LoVo (cell line): Measurements from ENCODE around the gene C10orf95.
"Not testable (repeated sequence)": the region's sequence is repeated elsewhere in the genome, so short reads cannot be mapped to it uniquely, and the experiment has no call there.

Experiments
- DNase-seq: peaks from one replicate; pipeline ENCODE4 v3.0.0-alpha.2; 2016; ENCODE audit warnings: low spot score

Gene C10orf95, protein sequence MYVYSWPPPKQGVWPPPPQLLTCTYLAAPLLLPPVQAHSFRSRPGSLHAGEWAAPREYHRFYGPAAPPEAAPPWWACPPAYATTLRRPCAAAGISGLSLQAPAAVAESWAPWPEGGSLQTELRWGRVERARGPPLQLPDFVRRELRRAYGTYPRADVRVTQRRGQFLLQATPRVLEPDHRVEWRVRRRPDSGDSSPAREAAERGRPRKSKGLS

DNA sequence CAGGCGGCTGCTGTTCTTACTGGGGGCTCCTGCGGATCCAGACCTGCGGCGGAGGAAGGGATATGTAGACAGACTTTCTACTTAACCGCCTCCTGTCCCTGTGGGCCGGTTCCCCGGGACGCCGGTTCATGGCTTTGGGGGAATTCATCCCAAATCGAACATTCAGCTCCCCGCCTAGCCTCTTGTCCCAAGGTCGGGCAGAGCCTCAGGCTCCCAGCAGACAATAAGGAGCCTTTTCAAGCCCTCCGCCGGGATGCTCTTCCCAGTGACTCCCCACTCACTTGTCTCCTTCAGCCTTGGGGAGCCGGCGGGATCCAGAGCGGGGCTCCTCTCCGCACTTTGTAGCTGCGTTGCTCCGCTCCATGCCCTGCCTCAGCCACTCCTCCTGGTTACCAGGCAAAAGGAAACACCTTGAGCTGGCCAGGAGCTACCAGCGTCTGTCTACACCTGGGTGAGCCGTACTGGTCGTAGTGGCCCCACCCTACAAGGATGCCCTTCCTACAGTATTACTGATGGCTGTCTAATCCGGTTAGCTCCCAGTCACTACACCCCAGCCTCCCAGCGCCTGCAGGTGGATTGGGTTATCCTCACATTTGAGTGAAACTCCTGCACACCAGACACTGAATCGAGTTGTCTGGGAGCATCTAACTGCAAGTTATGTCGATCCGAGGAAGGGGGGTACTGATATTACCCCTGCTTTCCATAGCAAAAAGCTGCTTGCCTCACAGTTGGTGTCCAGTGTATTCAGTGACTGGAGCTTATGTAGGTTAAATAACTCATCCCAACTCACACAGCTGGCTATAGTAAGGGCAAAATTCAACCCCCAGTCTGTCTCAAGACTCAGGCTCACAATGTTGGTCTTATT, at the start of gene C10orf95:
C10orf95 (minus strand) TSS at position 439 of the 865 bp plus-strand sequence. CDS start 450 bp downstream, outside the sequence.
- peak; percentile 10 for DNase-seq

DNA sequence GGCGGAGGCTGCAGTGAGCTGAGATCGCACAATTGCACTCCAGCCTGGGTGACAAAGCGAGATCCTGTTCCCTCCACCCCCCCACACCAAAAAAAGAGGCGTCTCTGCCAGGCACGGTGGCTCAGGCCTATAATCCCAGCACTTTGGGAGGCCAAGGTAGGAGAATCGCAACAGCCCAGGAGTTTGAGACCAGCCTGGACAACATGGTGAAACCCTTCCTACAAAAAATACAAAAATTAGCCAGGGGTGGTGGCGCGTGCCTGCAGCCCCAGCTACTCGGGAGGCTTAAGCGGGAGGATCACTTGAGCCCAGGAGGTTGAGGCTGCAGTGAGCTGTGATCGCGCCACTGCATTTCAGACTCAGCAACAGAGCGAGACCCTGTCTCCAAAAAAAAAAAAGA, 49.3 kb upstream of the C10orf95 start:
- DNase-seq: not testable (repeated sequence)

DNA sequence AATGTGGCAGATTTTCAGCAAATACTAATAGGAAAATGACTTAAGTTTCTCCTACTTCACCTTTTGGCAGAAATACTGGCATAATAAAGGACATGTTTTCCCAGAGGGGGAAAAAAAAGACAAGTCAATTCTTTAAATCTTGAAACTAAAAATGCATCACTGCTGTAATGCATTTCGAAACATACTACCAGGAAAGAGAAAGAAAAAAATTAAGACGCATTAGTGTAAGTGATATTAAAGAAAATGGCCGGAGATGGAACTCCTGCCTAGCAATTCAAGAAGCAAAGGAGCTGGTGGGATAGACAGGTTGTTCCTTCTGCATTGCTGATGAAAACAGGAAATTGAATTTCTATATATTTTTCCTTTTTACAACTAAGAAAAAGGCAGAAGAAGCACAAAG, 48.0 kb upstream of the C10orf95 start:
- no peak for DNase-seq

DNA sequence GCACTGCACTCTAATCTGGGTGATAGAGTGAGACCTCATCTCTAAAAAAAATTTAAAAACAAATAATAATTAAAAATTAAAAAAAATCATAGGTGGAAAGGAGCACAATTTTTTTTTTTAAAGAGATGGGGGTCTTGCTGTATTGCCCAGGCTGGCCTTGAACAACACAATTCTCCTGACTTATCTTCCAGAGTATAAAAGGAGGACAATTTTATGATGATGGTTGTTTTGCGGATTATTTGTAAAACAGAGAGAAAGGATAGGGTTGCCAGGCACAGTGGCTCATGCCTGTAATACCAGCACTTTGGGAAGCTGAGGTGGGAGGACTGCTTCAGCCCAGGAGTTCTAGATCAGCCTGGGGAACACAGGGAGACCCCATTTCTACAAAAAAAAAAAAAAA, 46.2 kb upstream of the C10orf95 start:
- no peak for DNase-seq

DNA sequence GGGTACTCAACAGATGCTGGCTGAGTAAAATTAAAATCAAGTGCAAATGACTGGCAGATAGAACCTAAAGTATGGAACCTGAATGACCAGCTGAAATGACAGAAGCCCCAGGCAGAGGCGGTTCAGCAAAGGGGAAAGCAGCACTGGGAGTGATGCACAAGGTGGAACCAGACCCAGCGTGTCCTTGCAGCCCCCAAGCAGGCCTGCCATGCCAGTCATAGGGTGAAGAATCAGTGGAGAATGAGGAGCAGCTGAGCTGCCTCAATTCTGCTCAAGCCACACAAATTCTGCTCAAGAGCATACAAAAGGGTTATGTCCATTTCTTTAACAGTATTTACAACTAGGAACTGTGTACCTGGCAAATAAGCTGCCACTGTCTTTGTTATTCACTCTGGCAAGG, 42.4 kb upstream of the C10orf95 start:
- no peak for DNase-seq

DNA sequence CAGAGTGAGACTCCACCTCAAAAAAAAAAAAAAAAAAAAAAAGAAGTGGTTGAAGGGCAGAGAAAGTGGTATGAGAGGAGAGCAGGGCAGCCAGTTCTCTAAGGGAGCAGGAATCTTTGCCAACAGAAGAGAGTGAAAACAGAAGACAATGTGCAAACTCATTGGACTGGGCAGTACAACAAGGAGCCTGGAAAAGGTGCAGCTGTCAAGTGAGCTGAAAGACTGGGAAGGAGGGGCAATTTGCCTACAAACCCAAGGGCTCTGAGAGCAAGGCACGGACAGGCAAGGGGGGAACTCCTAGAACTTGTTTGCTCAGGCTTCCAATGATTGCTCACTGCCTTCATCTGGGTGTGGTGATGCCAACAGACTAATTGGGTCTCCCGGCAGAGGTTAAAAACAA, 41.6 kb upstream of the C10orf95 start:
- DNase-seq: no peak

DNA sequence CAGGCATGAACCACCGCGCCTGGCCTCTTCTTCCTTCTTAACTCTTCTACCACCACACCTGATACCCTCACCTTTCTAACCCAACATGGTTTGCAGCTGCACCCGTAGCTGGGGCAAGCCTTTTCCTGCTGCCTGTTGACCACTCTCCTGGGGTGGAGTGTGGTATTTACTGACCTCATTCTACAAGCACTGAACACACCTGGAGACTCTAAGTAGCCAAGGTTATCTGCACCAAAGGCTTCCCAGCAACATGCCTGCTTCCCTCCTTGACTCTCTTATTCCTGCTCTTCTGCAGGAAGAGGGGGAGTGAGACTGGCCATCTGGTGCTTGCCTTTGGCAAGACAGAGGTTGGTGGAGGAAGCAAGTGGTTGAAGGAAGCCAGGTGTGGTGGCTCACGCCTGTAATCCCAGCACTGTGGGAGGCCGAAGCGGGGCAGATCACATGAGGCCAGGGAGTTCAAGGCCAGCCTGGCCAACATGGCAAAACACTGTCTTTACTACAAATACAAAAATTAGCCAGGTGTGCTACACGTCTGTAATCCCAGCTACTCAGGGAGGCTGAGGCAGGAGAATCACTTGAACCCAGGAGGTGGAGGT, 41.1 kb upstream of the C10orf95 start:
- no peak for DNase-seq

DNA sequence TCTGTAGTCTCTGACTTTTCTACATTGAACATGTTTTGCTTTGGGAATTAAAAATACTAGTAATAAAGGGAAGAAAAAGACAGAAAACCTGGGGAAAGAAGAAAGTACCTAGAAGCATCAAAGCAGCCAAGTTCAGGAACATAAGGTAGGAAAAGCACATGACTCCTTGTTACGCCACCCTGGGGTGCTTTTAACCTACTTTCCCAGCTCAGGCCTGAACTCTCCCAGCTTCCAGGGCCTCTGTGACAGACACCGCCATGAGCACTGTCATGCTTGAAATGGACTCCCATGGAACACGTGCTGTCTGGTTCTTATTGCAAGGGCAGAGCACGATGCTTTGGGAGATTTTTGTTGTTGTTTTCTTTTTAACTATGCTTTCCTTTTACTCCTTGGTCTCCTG, 39.8 kb upstream of the C10orf95 start:
- DNase-seq: no peak

DNA sequence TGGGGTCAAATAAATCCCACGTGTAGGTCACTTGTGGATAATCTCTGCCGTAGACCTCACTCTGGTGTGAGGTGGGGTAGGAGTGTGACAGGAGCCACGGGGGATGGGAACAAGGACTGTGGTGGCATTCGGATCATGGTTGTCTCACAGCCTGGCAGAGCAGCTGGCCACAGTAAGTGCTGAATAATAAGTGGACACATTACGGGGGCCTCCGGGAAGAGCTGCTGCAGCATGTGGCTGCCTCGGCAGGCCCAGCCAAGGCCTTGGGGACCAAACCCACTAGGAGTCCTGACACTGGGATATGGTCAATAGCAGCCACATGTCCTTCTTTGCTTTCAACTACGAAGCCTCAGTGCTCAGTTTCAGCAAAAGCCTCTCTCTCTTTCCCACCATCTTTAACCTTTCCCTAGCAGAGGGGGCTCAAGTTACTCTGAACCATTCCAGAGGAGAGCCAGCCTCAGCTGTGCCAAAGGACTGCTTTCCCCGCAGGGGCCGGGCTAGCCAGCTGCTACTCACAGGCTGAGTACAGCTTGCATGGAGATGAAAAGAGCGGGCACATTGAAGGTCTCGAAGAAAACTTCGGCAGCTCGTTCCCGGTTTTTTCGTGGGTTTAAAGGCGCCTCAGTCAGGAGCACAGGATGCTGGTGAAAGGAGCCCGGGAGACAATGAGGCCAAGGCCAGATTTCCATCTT, 33.9 kb upstream of the C10orf95 start:
- DNase-seq: no peak

DNA sequence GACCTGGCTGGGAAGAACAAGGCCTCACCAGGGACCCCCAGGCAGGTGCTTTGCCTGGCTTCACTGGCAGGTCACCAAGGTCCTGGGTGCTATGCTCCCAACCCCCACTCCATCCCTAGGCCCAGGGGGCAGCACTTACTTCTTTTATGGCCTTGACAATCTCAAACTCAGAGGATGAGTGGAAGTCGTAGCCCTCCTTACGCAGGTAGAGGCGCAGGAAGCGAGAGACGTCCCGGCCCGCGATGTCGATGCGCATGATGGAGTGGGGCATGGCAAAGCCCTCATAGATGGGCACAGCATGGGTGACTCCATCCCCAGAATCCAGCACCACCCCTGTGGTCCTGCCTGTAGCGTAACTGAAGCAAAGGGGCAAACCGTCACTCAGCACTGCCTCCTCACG, 32.7 kb upstream of the C10orf95 start:
- DNase-seq: no peak

DNA sequence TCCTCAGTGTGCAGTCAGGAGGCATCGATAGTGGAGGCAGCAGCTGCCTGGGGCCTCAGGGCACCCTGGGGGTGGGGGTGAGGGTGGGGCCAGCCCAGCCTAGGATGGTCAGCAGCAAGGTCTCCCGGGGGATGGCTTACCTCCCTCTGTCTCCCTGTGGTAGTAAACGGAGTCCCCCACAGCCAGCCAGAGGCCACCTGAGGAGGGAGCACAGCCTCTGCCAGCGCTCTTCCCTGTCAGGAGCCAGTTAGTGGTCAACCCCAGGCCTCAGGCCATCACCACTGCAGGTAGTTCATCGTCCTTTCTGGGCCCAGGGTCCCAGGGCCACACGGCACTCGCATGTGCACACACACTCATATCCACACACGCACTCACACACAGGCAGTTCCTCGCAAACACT, 29.1 kb upstream of the C10orf95 start:
- no peak for DNase-seq

DNA sequence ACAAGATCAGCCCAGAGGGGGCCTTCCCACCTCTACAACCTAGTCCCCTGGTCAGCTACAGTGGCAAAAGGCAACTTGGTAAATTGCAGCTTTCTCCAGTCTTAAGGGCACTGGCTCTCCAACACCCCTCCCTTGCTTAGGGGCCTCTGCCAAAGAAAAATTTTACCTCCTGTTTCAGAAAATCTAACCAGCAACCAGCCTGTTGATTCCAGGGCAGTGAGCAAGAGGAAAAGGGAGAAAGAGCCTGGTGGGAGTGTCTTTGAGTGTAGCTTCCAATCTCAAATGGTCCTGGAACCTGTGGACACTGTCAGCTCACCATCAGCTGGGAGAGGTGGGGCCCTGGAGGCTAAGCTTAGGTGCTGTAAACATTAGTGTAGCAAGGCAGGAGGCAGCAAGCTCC, 28.3 kb upstream of the C10orf95 start:
- no peak for DNase-seq

DNA sequence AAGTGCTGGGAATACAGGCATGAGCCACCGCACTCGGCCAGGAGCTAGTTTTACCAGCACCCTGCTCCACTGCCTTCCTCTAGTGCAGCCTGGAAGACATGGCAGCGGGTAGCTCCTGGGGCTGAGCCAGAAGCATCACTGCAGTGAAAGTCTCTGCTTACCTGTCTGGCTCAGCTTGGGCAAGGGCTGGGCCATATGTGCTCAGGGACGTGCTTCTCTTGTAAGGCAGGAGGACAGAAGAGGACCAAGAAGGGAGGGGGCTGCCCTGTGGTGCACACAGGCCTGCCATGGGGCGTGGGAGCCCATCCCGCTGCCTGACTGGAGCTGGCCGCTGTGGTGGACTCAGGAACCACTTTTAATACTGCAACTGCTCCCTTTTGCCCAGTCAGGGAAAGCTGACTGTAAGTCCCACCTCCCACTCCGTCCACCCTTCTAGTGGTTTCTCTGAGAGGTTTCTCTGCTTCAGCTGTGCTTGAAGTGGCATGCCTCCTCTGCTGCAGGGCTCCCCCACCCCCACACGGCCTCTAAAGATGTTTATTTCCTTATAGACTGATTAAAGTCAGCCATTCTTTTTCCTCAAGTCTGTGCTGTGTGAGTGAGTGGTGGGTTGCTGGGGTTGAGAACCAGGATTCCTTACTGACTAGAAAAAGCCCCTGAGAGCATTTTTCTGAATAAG, 25.3 kb upstream of the C10orf95 start:
- DNase-seq: no peak

DNA sequence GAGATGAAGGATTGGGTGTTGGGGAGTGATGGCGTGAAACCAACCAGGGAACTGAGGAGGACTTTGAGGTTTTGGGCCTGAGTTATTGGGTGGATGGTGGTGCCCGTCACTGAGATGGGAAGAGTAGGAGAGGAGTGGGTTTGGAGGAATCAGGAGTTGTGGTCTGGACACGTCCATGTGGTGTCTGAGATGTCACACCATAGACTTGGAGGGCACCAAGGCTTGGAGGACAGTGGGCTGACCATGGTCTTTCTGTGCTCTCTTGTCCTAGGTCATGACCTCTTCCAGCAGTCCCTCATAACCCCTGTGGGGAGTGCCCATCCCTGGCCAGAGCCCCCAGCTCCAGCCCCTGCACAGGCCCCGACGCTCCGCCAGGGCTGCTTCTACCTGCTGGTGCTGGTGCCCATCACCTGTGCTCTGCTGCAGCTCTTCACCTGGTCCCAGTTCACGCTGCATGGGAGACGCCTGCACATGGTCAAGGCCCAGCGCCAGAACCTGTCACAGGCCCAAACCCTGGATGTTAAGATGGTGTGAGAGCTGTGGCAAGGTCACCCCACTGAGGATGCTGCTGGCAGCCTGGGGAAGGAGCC, 24.2 kb upstream of the C10orf95 start:
- DNase-seq: no peak

DNA sequence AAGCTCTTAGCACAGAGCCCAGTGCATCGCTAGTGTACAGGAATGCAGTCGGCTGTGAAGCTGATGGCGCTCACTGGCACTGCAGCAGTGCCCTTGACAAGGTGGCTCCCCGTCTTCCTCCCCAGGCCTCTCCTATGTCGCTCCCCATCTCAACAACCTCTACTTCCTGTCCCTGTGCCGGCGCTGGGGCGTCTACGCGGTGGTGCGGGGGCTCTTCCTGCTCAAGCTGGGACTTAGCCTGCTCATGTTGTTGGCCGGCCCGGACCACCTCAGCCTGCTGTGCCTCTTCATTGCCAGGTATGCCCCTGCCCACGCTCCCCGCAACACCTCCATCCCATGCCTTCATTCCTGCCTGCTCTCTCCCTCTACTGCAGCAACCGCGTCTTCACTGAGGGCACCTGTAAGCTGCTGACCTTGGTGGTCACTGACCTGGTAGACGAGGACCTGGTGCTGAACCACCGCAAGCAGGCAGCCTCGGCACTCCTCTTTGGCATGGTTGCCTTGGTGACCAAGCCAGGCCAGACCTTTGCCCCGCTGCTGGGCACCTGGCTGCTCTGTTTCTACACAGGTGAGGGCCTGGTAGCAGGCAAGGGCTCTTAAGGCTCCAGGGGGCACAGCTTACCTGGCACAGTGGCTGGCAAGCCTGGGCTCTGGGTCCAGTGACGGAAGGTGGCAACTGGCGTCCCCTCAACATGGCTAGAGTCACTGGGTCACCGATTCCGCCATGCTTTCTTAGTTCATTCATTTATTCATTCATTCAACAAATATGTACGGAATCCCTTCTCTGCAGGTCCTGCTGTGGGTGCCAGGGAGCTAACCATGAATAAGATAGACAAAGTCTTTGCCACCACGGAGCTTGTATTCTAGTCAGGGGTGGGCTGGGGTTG, 22.3 kb upstream of the C10orf95 start:
- no peak for DNase-seq

DNA sequence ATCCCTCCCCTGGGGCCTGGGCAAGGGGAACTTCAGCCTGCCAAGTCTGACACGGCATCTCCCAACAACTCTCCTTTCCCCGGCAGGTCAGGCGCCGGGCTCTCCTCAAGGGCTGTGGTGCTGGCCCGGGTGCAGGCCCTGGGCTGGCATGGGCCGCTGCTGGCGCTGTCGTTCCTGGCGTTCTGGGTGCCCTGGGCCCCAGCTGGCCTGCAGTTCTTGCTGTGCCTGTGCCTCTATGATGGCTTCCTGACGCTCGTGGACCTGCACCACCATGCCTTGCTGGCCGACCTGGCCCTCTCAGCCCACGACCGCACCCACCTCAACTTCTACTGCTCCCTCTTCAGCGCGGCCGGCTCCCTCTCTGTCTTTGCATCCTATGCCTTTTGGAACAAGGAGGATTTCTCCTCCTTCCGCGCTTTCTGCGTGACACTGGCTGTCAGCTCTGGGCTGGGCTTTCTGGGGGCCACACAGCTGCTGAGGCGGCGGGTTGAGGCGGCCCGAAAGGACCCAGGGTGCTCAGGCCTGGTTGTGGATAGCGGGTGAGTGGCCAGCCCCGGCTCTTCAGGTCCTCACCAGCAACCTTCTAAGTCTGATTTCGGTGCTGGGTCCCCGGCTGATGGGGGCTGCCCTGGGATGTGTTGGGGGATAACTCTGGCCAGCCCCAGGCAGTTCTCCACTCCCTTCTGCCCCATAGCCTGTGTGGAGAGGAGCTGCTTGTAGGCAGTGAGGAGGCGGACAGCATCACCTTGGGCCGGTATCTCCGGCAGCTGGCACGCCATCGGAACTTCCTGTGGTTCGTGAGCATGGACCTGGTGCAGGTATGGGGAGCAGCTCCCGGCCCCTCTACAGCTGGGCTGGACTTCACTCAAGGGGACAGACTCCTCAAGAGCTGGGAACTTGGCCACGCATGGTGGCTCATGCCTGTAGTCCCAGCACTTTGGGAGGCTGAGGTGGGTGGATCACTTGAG, 19.5 kb upstream of the C10orf95 start:
- DNase-seq: no peak

DNA sequence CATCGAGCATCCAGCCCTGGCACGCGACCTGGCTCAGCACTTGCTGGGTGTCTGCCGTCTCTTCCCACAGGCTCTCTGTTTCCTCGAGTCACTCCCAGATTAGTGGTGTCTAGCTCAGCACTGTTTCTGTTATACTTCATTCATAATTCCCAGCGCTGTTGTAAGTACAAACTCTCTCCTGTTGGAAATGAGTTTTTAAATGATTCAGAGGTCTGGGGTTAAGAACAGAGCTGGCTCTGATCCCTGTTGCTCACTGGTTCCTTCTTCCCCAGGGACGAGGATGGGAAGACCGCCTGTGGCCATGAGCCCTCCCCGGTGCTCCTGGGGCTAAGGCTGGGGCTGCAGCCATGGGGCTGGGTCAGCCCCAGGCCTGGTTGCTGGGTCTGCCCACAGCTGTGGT, 17.3 kb upstream of the C10orf95 start:
- DNase-seq: no peak

DNA sequence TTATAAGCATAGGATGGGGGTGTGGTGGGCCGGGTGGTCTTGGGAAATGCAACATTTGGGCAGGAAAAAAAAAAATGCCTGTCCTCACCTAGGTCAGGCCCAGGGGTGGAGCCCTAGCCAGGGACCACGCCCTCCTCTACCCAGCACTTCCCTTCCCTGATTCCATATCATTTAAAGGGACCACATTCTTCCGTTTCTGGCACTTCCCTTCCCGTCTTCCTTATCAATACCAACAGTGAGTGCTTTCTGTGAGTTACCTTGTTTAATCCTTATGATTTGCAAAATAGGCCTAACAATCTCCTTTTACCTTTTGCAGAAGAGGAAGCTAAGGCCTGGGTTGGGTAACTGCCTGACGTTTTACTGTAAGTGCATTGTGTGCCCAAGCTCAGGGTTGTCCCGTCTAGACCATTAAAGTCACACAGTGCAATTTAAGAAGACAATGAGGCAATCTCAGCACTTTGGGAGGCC, 16.7 kb upstream of the C10orf95 start:
- DNase-seq: no peak

DNA sequence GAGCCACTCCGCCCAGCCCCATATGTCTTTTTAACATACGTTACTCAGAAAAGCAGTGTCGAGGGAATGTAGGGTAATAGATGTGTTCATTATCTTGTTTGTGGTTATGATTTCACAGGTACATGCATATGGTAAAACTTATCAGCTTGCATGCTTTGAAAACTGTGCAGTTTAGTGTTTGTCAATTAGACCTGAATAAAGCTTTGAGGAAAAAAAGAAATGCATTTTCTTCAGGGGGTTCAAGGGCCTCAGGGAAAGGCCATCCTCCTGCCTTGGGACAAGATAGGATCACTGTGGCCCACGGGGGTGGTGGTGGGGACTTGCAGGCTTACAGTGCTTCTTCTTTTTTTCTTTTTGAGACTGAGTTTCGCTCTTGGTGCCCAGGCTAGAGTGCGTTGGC, 16.0 kb upstream of the C10orf95 start:
- no peak for DNase-seq
